Skeletal muscle cell (primary cell): ENCODE data around the gene POU2AF3.
"Not testable (repeated sequence)": the region's sequence is repeated elsewhere in the genome, so short reads cannot be mapped to it uniquely, and the experiment has no call there.

Source experiments
- DNase-seq: peaks from one replicate; pipeline ENCODE4 v3.0.0-alpha.2; 2010; ENCODE audit warnings: low read depth
- H3K4me3 ChIP-seq: 2 replicates; pipeline ENCODE4 v1.5.1; 2011; ENCODE audit warnings: low read depth, mild to moderate bottlenecking, control low read depth, low read length, moderate library complexity

The POU2AF3 gene

GRCh38 chr11:111298413-111299100, at the start of gene POU2AF3:
POU2AF3 (plus strand) TSS chr11:111298546; CDS start chr11:111298582, 36 bp downstream.
- no peak for DNase-seq
- H3K4me3 ChIP-seq: peak within 1 kb of the TSS; percentile 53

GRCh38 chr11:111250936-111251335, 47.4 kb upstream of the POU2AF3 start:
- H3K4me3 ChIP-seq: no peak overlapping the region
- DNase-seq: no peak

GRCh38 chr11:111253131-111253530, 45.2 kb upstream of the POU2AF3 start:
- no peak for DNase-seq
- H3K4me3 ChIP-seq: no peak overlapping the region

GRCh38 chr11:111253630-111254029, 44.7 kb upstream of the POU2AF3 start:
- no peak for DNase-seq
- H3K4me3 ChIP-seq: no peak overlapping the region

GRCh38 chr11:111258046-111258445, 40.3 kb upstream of the POU2AF3 start:
- no peak overlapping the region for H3K4me3 ChIP-seq
- DNase-seq: no peak

DNA sequence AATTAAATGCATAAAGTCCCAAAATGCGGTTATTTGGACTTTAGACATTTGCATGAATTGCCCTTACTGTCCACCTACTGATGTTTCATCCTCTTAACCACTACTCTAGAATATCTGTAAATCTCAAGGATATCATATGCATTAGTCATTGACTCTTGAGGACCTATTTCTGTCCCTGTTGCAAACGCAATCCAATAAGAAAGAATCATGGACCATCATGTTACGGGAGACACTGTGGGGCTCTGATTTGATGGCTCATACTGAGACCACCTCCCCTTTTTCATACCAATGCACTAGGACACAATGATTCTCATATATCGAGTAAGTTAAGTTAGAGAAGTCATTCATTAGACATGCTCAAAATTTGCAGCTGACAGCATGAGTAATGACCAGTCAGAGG, 38.5 kb upstream of the POU2AF3 start:
- DNase-seq: no peak
- no peak overlapping the region for H3K4me3 ChIP-seq

DNA sequence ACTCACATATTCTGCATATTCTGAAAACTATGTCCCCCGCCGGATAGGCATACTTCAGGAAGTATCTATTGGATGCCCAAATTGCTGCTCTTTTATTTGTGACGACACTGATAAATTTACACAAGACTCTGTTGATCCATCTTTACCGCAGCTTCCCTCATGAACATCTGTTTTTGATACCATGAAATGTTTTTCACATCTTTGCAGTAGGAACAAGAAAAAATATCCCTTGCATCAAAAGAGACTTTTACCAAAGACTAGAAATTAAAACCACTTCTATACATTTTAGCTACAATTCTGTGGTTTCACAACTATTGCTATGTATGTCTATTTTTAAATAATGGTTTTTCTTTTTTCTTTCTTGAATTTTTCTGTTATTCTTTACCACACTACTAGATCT, 37.5 kb upstream of the POU2AF3 start:
- DNase-seq: no peak
- no peak overlapping the region for H3K4me3 ChIP-seq

- H3K4me3 ChIP-seq: no peak overlapping the region
- no peak for DNase-seq
These were observed 33.7 kb upstream of the POU2AF3 start for GRCh38 chr11:111264646-111265045.

GRCh38 chr11:111265421-111265820, 32.9 kb upstream of the POU2AF3 start:
- no peak for DNase-seq
- no peak overlapping the region for H3K4me3 ChIP-seq

DNA sequence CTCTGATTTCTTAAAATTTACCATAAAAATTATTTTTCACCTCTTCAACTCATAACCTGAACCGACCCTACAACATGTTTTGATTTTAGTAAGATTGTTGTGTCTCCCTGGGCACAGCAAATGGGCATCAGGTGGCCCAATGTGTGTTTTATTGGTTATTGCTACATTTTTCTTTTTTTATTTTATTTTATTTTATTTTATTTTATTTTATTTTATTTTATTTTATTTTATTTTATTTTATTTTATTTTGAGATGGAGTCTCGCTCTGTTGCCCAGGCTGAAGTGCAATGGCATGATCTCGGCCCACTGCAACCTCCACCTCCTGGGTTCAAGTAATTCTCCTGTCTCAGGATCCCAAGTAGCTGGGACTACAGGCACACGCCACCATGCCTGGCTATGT, 30.0 kb upstream of the POU2AF3 start:
- not testable (repeated sequence) for DNase-seq, H3K4me3 ChIP-seq

GRCh38 chr11:111269146-111269868, 29.0 kb upstream of the POU2AF3 start:
- no peak overlapping the region for H3K4me3 ChIP-seq
- DNase-seq: no peak

GRCh38 chr11:111272420-111272819, 25.9 kb upstream of the POU2AF3 start:
- H3K4me3 ChIP-seq: no peak overlapping the region
- DNase-seq: no peak

- DNase-seq: no peak
- H3K4me3 ChIP-seq: no peak overlapping the region
These were observed 15.7 kb upstream of the POU2AF3 start for GRCh38 chr11:111282562-111283075.

DNA sequence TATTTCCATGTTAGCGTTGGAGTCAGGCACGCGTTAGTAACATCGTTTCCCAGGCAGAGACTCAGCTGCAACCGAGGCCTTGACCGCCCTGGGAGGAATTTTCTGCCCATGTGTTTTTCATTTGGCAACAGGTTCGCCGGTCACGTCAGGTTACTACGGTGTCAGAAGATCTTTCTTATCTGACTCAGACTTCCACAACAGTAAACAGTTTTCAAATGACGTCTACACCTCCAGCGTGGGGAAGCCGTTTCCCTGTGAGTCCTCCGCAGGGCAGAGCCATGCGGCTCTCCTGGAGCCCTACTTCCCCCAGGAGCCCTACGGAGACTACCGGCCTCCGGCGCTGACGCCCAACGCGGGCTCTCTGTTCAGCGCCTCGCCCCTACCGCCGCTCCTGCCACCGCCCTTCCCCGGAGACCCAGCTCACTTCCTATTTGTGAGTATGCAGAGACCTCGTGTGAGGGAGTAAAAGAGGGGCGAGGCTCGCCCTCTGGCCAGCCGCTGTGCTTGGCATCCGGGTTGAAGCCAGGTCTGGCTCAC, 14.3 kb upstream of the POU2AF3 start:
- no peak overlapping the region for H3K4me3 ChIP-seq
- peak; percentile 25 for DNase-seq

DNA sequence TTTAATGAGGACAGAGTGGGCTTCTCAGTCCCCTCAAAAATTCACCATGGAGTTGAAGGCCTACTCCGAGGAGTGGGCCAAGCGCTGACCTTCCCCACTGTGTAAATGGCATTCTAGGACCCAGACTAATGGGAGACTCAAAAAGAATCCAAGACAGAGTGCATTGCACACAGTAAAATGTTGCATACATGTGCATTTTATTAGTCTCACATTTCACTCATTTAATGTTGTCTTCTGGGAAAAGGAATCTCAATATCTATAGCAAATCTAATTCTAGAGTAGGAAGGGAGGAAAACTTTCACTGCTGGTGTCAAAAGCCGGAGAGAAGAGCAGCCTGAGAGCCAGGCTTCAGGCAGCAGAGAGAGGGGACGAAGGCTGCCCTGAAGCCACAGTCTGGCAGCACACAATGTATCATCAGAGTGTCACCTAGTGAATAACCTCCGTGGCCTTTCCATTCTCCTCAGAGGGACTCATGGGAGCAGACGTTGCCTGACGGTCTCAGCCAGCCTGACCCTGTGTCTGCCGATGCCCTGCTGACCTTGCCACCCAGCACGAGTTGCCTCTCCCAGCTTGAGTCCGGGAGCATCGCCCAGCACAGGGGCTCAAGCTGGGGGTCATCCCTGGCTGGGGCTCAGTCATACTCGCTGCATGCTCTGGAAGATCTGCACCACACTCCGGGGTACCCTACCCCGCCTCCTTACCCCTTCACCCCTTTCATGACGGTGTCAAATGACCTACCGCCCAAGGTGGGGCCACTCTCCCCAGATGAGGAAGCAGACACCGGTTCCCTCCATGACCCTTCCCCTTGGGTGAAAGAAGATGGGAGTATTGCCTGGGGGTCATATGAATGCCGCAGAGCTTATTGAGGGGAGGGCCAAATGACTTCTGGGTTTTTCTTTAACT, 12.9 kb upstream of the POU2AF3 start:
- DNase-seq: no peak
- no peak overlapping the region for H3K4me3 ChIP-seq

DNA sequence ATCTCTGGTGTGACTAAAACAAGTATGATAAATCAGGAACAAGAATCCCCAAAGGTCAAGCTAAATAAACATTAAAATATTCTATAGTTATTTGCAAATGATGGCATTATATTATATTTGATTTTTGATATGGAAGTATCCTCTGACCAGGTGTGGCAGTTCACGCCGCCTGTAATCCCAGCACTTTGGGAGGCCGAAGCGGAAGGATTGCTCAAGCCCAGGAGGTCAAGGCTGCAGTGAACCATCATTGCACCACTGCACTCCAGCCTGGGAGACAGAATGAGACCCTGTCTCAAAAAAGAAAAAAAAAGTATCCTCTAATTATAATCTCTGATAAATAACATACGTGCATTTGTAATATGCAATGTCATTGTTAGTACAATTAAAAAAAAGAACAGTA, 6.6 kb upstream of the POU2AF3 start:
- no peak overlapping the region for H3K4me3 ChIP-seq
- no peak for DNase-seq

DNA sequence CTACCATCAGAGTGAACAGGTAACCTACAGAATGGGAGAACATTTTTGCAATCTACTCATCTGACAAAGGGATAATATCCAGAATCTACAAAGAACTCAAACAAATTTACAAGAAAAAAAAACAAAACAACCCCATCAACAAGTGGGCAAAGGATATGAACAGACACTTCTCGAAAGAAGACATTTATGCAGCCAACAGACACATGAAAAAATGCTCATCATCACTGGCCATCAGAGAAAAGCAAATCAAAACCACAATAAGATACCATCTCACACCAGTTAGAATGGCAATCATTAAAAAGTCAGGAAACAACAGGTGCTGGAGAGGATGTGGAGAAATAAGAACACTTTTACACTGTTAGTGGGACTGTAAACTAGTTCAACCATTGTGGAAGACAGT, 5.9 kb upstream of the POU2AF3 start:
- not testable (repeated sequence) for DNase-seq, H3K4me3 ChIP-seq

DNA sequence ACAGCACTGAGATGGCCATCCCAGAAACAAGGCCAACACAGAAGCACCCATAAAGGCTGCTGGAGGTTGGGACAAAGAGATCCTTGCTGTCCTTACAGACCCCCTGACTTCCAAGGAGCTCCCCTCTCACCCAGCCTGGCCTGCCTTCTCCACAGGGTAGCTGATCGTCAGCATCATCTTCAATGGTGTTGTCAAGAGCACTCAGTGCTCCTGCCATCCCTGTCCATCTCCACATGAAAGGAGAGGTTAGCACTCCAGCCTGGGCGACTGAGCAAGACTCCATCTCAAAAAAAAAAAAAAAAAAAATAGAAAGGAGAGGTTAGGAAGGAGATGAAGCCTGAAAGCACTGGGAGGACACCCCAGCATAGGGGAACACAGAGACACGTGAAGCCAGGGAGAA, 2.1 kb upstream of the POU2AF3 start:
- DNase-seq: no peak
- H3K4me3 ChIP-seq: no peak overlapping the region

GRCh38 chr11:111297696-111298095, 650 bp upstream of the POU2AF3 start:
- H3K4me3 ChIP-seq: no peak overlapping the region
- DNase-seq: no peak
